HepG2 (cell line): ENCODE measurements around the gene TMEM223. TPM values are rescaled to one million over a fixed set of nuclear protein-coding genes. Genes with fewer than 3 reads are reported as not detected.

ENCODE experiments used
- ATAC-seq: fragments of 200-7000 bp; cut with Tn5 transposase; 3 replicates; pipeline ENCODE4 v1.9.1; 2020; ENCODE audit warnings: mild to moderate bottlenecking, moderate library complexity
- BruUV-seq: library from RNA; stranded (reverse); fragments of 400-500 nt; replicated peaks from 2 replicates; lab custom pipeline; 2021; lab: Mats Ljungman, UMichigan
- CTCF ChIA-PET: fragments of 300-600 bp; formaldehyde crosslinking; extraction: SDS; loops from one replicate; lab custom pipeline; 2021; ENCODE audit warnings: low total read pairs, inconsistent platforms, low intra/inter-chr PET ratio; lab: Yijun Ruan, JAX
- POLR2A ChIA-PET: fragments of 350-600 bp; sonication (Branson Sonifier 250); formaldehyde crosslinking; loops from one replicate; lab custom pipeline; 2020; ENCODE audit warnings: antibody characterized with exemption, inconsistent platforms; lab: Yijun Ruan, JAX
- DNase-seq: peaks from one replicate; pipeline ENCODE4 v3.0.0-alpha.2; 2015; ENCODE audit warnings: low spot score
- FAIRE-seq: peaks from 3 replicates; lab custom pipeline; 2011; peaks lifted over from hg19 to GRCh38; lab: Jason Lieb, UNC
- H2AFZ ChIP-seq: one replicate; pipeline ENCODE4 v1.6.1; 2011; ENCODE audit warnings: low read length, inconsistent platforms
- H3K27ac ChIP-seq: fragments of 300-600 bp; 3 replicates; pipeline ENCODE4 v1.8.0; 2011; ENCODE audit warnings: mixed run types, mild to moderate bottlenecking, mixed read lengths, low read length, inconsistent platforms; ENCODE audit not compliant: insufficient read depth; ENCODE audit errors: extremely low read length
- H3K27me3 ChIP-seq, 2 experiments: fragments of 200-600 bp in 1 of 2; 2 replicates in 1 of 2; 3 replicates in 1 of 2; pipeline versions ENCODE4 v1.6.0 to v1.8.0; 2011; ENCODE audit warnings: low read length in 2 of 2, mild to moderate bottlenecking in 2 of 2, moderate library complexity in 2 of 2, inconsistent platforms in 1 of 2; ENCODE audit not compliant: insufficient read depth in 2 of 2, control insufficient read depth in 1 of 2
- H3K36me3 ChIP-seq, 2 experiments: fragments of 200-600 bp in 1 of 2; replicated peaks in 1 of 2; 2 replicates in 1 of 2; 3 replicates in 1 of 2; pipeline versions ENCODE4 v1.5.1 to v1.8.0; 2011; ENCODE audit warnings: low read length in 2 of 2, inconsistent platforms in 1 of 2; ENCODE audit not compliant: insufficient read depth in 2 of 2, control insufficient read depth in 1 of 2
- H3K4me1 ChIP-seq: 2 replicates; pipeline ENCODE4 v1.5.1; 2012; ENCODE audit warnings: low read length, inconsistent platforms; ENCODE audit not compliant: insufficient read depth
- H3K4me2 ChIP-seq: 2 replicates; pipeline ENCODE4 v1.6.0; 2011; ENCODE audit warnings: low read depth, low read length, inconsistent platforms
- H3K4me3 ChIP-seq, 3 experiments: fragments of 200-600 bp in 1 of 3; sonication (generic), shearing (Covaris generic) in 1 of 3; replicated peaks in 1 of 3; 2 replicates each; pipeline ENCODE4 v1.5.1; 2011 to 2016; ENCODE audit warnings: low read length in 3 of 3, inconsistent platforms in 2 of 3, low read depth in 2 of 3, mild to moderate bottlenecking in 2 of 3, control low read depth in 1 of 3, mixed read lengths in 1 of 3; ENCODE audit not compliant: insufficient read depth in 1 of 3
- H3K79me2 ChIP-seq: one replicate; pipeline ENCODE4 v1.6.1; 2011; ENCODE audit warnings: low read length, inconsistent platforms; ENCODE audit not compliant: insufficient read depth
- H3K9ac ChIP-seq: 2 replicates; pipeline ENCODE4 v1.6.0; 2011; ENCODE audit warnings: mild to moderate bottlenecking, low read depth, low read length, inconsistent platforms; ENCODE audit not compliant: insufficient read depth
- H3K9me3 ChIP-seq: 2 replicates; pipeline ENCODE4 v1.5.1; 2012; ENCODE audit warnings: mild to moderate bottlenecking, low read length
- H4K20me1 ChIP-seq: 2 replicates; pipeline ENCODE4 v1.6.0; 2011; ENCODE audit warnings: inconsistent platforms, mild to moderate bottlenecking, low read length, moderate library complexity; ENCODE audit not compliant: insufficient read depth
- ARNTL ChIP-seq: sonication (generic); formaldehyde crosslinking; IDR thresholded peaks from 2 replicates; pipeline ENCODE4 v1.4.0; 2020; ENCODE audit warnings: mild to moderate bottlenecking, missing genetic modification reagents
- BCL6 ChIP-seq: IDR thresholded peaks from 2 replicates; pipeline ENCODE4 v1.6.1; 2016; ENCODE audit warnings: missing genetic modification reagents, missing compliant biosample characterization
- BHLHE40 ChIP-seq: IDR thresholded peaks from 2 replicates; pipeline ENCODE4 v1.6.1; 2011; ENCODE audit warnings: low read length, improper control_type of control experiment
- CBX2 ChIP-seq, 2 experiments: fragments of 200-600 bp in 1 of 2; sonication (generic); formaldehyde crosslinking in 1 of 2; IDR thresholded peaks; 2 replicates each; pipeline versions ENCODE4 v1.7.0 to v1.8.1; 2018 to 2022; ENCODE audit warnings: low read depth in 2 of 2, low read length in 1 of 2, mild to moderate bottlenecking in 1 of 2, missing genetic modification reagents in 1 of 2
- KAT7 ChIP-seq: IDR thresholded peaks from 2 replicates; pipeline ENCODE4 v1.6.1; 2018; ENCODE audit warnings: borderline replicate concordance, missing compliant biosample characterization
- NBN ChIP-seq: fragments of 450-650 bp; conservative IDR thresholded peaks from 2 replicates; pipeline ENCODE4 v1.6.1; 2017
- PHB2 ChIP-seq: fragments of 450-650 bp; IDR thresholded peaks from 2 replicates; pipeline ENCODE4 v1.6.1; 2018; ENCODE audit not compliant: partially characterized antibody
- POLR2G ChIP-seq: fragments of 200-400 bp; formaldehyde crosslinking; IDR thresholded peaks from 2 replicates; pipeline ENCODE4 v1.6.1; 2018; ENCODE audit warnings: mild to moderate bottlenecking, low read depth, low read length, moderate library complexity
- ZNF205 ChIP-seq: IDR thresholded peaks from 2 replicates; pipeline ENCODE4 v1.6.1; 2018; ENCODE audit warnings: missing biosample characterization, missing genetic modification reagents
- ZNF33A ChIP-seq: sonication (generic); formaldehyde crosslinking; IDR thresholded peaks from 2 replicates; pipeline ENCODE4 v1.5.1; 2020; ENCODE audit warnings: missing genetic modification reagents, mild to moderate bottlenecking, moderate library complexity, borderline replicate concordance
- ZNF564 ChIP-seq: sonication (generic); formaldehyde crosslinking; IDR thresholded peaks from 2 replicates; pipeline ENCODE4 v1.8.1; 2023; ENCODE audit warnings: mild to moderate bottlenecking, missing genetic modification reagents
- ZNF644 ChIP-seq: IDR thresholded peaks from 2 replicates; pipeline ENCODE4 v1.6.1; 2016; ENCODE audit warnings: low read depth
- ZNF670 ChIP-seq: sonication (generic); formaldehyde crosslinking; IDR thresholded peaks from 2 replicates; pipeline ENCODE4 v1.8.0; 2022; ENCODE audit warnings: mild to moderate bottlenecking, missing genetic modification reagents, borderline replicate concordance
- ZNF749 ChIP-seq: sonication (generic); formaldehyde crosslinking; IDR thresholded peaks from 2 replicates; pipeline ENCODE4 v1.8.0; 2022; ENCODE audit warnings: mild to moderate bottlenecking, missing genetic modification reagents, moderate library complexity, borderline replicate concordance
- ZNF768 ChIP-seq: sonication (generic); formaldehyde crosslinking; IDR thresholded peaks from 2 replicates; pipeline ENCODE4 v1.4.0; 2020; ENCODE audit warnings: missing genetic modification reagents
- WGBS: methylation state at CpG from one replicate; pipeline ENCODE4 v1.1.6; 2017; ENCODE audit warnings: low lambda C conversion rate; 5-methylcytosine and 5-hydroxymethylcytosine counted together
- in situ Hi-C: cut with HindIII; loops from 2 replicates; pipeline ENCODE4 v1.10.0; 2017; ENCODE audit warnings: low pct_unique_long_range_greater_than_20kb; ENCODE audit not compliant: extremely low pct_ligation_motif_present
- intact Hi-C: fragments of 100-400 bp; cut with micrococcal nuclease; formaldehyde crosslinking; loops from one replicate; pipeline ENCODE4 v1.10.0; 2022; ENCODE audit not compliant: unreplicated experiment
- polyA plus RNA-seq, 8 experiments: library from polyadenylated mRNA; depleted of rRNA in 3 of 8; stranded (reverse) in 7 of 8; unstranded in 1 of 8; fragments of >200 nt; fragmentation: Illumina TruSeq in 4 of 8; extraction: Trizol in 4 of 8; gene quantifications; 2 replicates each; pipeline versions ENCODE4 v1.2.1 to v1.2.3, GENCODE V29; 2011 to 2016; ENCODE audit warnings: low read depth in 4 of 8, missing spikeins in 1 of 8, mixed read lengths in 1 of 8; ENCODE audit not compliant: insufficient read depth in 1 of 8
- total RNA-seq, 5 experiments: library from RNA; depleted of rRNA; stranded (reverse); fragments of >200 nt; fragmentation: Illumina TruSeq; extraction: Trizol; gene quantifications; 2 replicates each; pipeline ENCODE4 v1.2.3, GENCODE V29; 2016; ENCODE audit warnings: low read depth in 1 of 5
- TF ChIP-seq, protein P1 (sequence below): IDR thresholded peaks from 2 replicates; pipeline ENCODE4 v1.6.1; 2016
- TF ChIP-seq, protein P2 (sequence below): IDR thresholded peaks from 2 replicates; pipeline ENCODE4 v1.6.1; 2016; ENCODE audit warnings: control low read depth

TMEM223 gene
- total and polyA plus RNA-seq, 2 of the 13 experiments (the other 11 are each of a cell fraction or from before 2014, with no cell fraction given): 19.5 to 24.9 TPM

DNA sequence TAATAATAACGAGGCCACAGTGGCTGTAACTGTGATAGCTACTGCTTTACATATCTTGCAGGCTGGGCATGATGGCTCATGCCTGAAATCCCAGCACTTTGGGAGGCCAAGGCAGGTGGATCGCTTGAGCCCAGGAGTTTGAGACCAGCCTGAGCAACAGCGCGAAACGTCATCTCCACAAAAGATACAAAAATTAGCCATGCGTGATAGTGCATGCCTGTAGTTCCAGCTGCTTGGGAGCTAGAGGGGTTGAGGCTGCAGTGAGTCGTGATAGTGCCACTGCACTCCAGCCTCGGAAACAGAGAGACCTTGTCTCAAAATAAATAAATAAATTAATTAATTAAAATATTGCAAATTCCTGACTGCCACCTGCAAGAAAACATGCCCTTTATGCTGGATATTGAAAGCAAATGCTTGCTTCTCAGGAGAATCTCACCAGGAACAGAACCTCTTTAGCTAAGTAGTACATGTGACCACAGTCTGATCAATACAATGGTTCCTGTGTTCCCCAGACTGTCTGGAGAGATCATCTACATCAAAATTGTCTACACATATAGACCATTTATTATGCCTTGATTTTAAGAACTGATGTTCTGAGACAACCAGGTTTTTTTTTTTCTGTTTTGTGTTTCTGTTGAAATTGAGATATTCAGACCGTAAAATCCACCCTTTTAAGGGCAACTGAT is 44.2 kb downstream of the TMEM223 start:
- Histone ChIP-seq H4K20me1 (no peaks in the 10 kb centered on the region), H3K4me2 (no peak overlapping the region), H3K27ac (no peak overlapping the region), H3K27me3 (no peaks in the 10 kb centered on the region), H3K4me1 (no peaks in the 10 kb centered on the region), H3K36me3 (peaks cover 5 to 6% of the 10 kb centered on the region in 2 experiments; a peak in 3 of 5 replicates), H3K4me3 (no peak overlapping the region), H3K9ac (no peak overlapping the region), H2AFZ (no peak overlapping the region), H3K9me3 (no peaks in the 10 kb centered on the region), H3K79me2 (no peaks in the 10 kb centered on the region)
- CTCF ChIA-PET: no interaction called here
- DNase-seq: no peak
- POLR2A ChIA-PET: interaction anchor here (1.9 to 2.0 kb wide), 2 partner anchors 14 to 20 kb away, joined by 6 to 10 read pairs; partner anchors contain the start of genes HNRNPUL2, POLR2G and TTC9C
- no peak for FAIRE-seq
- 88% methylated on average over 9 of the region's 9 CpGs for WGBS
- in situ Hi-C loops (no loop called here), intact Hi-C loops (no loop called here)
- no peak for ATAC-seq
- no TSS peak for BruUV-seq
- TF ChIP-seq ZNF205 (CRISPR knock-in tag) (no peak), POLR2G (no peak), BHLHE40 (no peak), ZNF33A (CRISPR knock-in tag) (no peak), ZNF564 (CRISPR knock-in tag) (no peak), ZNF749 (CRISPR knock-in tag) (no peak), PHB2 (no peak), BCL6 (CRISPR knock-in tag) (no peak), ZNF768 (no peak), ARNTL (CRISPR knock-in tag) (no peak), CBX2 (IDR thresholded peaks at IDR 0.05; ENCODE audit: low read depth, low read length) (no peak), CBX2 (CRISPR knock-in tag; IDR thresholded peaks at IDR 0.05; ENCODE audit: low read depth) (no peak), ZNF670 (no peak), KAT7 (CRISPR knock-in tag) (no peak), NBN (no peak), ZNF644 (CRISPR knock-in tag) (no peak)
- TF ChIP-seq, protein P1, sequence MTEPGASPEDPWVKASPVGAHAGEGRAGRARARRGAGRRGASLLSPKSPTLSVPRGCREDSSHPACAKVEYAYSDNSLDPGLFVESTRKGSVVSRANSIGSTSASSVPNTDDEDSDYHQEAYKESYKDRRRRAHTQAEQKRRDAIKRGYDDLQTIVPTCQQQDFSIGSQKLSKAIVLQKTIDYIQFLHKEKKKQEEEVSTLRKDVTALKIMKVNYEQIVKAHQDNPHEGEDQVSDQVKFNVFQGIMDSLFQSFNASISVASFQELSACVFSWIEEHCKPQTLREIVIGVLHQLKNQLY (CRISPR knock-in tag): no peak
- TF ChIP-seq, protein P2, sequence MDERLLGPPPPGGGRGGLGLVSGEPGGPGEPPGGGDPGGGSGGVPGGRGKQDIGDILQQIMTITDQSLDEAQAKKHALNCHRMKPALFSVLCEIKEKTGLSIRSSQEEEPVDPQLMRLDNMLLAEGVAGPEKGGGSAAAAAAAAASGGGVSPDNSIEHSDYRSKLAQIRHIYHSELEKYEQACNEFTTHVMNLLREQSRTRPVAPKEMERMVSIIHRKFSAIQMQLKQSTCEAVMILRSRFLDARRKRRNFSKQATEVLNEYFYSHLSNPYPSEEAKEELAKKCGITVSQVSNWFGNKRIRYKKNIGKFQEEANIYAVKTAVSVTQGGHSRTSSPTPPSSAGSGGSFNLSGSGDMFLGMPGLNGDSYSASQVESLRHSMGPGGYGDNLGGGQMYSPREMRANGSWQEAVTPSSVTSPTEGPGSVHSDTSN (CRISPR knock-in tag): no peak
